ENCODE results near the gene SH2B2.
"Not testable (repeated sequence)": the region's sequence is repeated elsewhere in the genome, so short reads cannot be mapped to it uniquely, and the experiment has no call there.

The SH2B2 gene

DNA sequence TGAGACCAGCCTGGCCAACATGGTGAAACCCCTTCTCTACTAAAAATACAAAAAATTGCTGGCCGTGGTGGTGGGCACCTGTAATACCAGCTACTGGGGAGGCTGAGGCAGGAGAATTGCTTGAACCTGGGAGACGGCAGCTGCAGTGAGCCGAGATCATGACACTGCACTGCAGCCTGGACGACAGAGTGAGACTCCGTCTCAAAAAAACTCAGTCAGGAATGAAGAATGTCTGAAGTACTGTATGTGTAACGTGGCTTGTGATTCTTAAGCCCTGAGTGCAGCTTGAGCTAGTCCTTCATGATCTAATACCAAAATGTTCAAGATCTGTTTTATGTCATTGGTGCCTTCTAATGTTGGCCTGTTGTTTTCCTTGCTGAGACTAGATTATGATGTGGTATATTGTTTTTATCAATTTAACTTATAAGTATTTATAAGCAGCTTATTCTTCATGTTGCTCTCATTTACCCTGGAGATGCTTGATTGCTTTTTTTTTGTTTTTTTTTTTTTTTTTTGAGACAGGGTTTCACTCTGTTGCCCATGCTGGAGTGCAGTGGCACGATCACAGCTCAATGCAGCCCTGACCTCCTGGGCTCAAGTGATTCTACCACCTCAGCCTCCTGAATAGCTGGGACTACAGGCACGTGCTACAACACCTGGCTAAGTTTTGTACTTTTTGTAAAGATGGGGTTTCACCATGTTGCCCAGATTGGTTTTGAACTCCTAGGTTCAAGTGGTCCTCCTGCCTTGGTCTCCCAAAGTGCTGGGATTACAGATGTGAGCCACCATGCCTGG lies 44.2 kb downstream of the SH2B2 start:
- DNase-seq (ENCODE audit: low read depth in 2 of 2, low spot score in 1 of 2) = not testable (repeated sequence)

GRCh38 chr7:102335574-102335973 lies 48.9 kb downstream of the SH2B2 start:
- not testable (repeated sequence) for DNase-seq (ENCODE audit: low read depth in 2 of 2, low spot score in 1 of 2)

DNA sequence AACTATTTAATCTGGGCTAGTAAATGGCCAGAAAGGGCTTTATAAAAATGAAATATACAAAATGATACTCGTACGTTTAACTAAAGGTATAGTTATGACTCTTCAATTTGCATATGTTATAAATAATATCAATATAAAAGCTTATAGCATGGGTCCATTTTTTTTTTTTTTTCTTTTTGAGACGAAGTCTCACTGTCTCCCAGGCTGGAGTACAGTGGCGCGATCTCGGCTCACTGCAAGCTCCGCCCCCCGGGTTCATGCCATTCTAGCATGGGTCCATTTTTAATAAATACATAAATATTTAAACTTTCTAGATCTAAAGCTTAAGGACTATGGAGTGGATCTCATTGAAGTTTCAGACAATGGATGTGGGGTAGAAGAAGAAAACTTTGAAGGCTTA lies 50.3 kb downstream of the SH2B2 start:
- not testable (repeated sequence) for DNase-seq (ENCODE audit: low read depth in 2 of 2, low spot score in 1 of 2)

DNA sequence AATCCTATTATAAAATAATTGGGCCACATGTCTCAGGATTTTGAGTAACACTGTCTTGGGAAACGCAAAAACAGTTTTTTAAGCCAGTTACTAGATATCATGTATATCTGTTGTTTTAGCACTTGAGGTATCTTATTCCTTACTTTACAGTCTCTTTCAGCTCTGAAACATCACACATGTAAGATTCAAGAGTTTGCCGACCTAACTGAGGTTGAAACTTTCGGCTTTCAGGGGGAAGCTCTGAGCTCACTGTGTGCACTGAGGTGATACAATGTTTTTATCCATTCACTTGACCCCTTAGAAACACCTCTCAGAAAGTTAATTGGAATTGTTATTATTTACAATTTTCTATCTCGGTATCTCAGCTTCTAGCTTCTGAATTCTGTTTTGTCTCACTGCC lies 50.8 kb downstream of the SH2B2 start:
- not testable (repeated sequence) for DNase-seq (ENCODE audit: low read depth in 2 of 2, low spot score in 1 of 2)

DNA sequence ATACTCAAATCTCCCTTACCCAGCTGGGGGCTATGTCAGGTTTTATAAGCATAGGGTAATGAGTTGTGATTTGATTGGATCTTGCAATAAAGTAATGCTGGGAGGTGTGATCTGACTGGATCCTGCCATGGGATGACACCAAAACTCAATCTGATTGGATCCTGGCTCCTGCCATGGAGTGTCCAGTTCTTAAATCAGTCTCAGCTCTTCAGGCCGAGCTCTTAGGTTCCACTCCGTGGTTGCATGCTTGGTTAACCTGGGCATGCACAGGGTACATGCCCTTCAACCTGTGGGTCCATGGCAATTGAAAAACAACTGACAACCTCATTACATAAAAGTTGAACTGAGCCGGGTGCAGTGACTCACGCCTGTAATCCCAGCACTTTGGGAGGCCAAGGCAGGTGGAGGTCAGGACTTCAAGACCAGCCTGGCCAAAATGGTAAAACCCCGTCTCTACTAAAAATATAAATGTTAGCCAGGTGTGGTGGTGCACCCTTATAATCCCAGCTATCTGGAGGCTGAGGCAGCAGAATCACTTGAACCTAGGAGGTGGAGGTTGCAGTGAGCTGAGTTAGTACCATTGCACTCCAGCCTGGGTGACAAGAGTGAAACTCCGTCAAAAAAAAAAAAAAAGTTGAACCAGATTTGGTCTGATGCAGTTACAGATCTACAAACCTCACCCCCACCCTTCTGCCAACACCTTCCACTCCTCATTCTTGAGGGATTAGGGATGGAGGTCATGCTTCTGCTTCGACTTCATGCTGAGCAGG lies 54.1 kb downstream of the SH2B2 start:
- DNase-seq (ENCODE audit: low read depth in 2 of 2, low spot score in 1 of 2) = not testable (repeated sequence)

DNA sequence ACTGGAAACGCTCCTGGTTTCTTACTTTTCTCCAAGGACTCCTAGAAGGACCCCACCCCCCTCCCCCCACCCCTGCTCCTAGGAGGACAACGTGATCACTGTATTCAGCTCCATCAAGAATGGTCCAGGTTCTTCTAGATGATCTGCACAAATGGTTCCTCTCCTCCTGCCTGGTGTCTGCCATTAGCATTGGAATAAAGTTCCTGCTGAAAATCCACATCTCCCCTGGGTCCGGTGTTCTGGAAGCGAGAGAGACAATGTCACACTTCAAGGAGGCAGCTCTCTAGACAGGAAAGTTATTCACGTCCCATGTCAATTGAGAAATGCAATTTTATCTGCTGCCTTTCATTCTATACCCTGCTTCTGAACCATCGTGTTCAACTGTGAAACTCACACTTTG lies 60.3 kb downstream of the SH2B2 start:
- DNase-seq (ENCODE audit: low read depth in 2 of 2, low spot score in 1 of 2) = not testable (repeated sequence)

DNA sequence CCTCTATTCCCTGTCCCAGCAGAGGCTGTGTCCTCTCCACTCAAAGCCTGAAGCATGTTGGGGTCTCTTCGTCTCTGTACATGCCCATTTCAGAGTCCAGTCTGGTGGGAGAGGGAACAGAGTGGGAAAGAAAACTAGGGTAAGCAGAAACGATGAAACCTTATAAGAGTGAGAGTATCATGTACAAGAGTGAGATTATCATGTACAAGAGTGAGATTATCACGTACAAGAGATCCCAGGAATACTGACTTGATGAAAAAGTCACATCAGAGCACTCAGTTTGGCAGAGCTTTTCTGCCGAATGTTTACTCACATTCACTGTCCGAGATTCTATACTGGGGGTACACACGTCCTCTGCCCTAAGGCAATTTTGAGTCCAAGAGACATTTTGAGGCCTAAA lies 69.7 kb downstream of the SH2B2 start, which contains the start of gene SPDYE6:
TSS of gene SPDYE6 (minus strand) at position 101 of the 400 bp plus-strand sequence. CDS start 421 bp downstream, outside the sequence.
- DNase-seq (ENCODE audit: low read depth in 2 of 2, low spot score in 1 of 2) = not testable (repeated sequence)

DNA sequence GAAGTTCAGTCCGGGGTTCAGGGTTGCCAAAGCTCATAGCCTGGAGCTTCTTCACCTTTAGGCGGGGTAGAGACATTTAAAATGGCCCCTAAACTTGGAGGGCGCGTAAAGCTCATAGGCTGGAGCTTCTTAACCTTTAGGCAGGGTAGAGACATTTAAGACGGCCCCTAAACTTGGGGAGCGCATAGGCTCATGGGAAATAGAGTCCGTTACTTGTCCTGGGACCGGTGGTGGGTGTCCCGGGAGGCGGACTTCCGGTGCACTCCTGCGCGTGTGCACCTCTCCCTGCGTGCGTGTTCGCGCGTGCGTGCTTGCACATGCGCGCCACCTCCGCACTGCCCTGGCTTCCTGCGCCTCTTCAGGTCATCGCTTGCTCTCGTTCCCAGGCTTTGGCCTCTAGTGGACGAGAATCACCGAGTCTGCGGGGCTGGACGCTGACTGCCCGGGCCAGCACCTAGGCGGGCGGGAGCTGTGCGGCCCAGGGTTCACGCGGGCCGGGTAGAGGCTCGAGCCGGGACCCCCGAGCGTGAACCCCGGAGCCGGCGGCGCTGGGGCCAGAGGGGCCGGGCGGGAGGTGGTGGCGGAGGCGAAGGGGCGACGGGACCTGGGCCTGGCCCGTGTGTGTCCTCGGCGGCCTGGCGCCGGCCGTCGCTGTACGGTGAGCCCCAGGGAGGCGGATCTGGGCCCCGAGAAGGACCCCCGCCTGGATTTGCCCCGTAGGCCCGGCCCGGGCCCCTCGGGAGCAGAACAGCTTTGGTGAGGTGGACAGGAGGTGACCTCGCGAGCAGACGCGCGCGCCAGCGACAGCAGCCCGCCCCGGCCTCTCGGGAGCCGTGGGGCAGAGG lies 77.1 kb downstream of the SH2B2 start:
- peak; percentile 74 to 90 for DNase-seq (ENCODE audit: low read depth in 2 of 2, low spot score in 1 of 2)

DNA sequence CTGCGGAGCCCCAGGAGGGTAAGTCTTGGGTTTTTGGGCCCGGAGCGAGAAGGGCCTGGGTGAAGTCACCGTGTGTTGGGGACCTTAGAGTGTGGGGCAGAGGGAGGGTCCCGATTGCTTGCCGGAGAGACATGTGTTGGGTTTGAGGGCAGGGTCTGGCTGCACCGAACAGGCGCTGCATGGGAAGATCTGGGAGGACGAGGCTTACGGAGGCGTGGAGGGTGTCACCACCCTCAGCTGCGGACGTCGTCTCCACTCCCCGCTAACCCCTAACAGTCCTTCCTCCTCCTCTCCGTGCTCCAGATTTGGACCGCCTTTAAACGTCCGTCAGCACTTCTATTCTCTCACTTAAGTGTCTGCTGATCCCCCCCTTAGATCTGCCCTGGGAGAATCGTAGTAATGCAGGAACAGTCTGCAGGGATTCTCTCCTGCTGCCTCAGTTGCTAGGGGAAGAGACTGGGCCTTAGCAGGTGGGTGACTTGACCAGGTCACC lies 77.8 kb downstream of the SH2B2 start:
- DNase-seq (ENCODE audit: low read depth in 2 of 2, low spot score in 1 of 2) = not testable (repeated sequence)

GRCh38 chr7:102365390-102365789 lies 78.7 kb downstream of the SH2B2 start:
- not testable (repeated sequence) for DNase-seq (ENCODE audit: low read depth in 2 of 2, low spot score in 1 of 2)

GRCh38 chr7:102370038-102370437 lies 83.4 kb downstream of the SH2B2 start:
- not testable (repeated sequence) for DNase-seq (ENCODE audit: low read depth in 2 of 2, low spot score in 1 of 2)
